Nephron progenitor cell (in vitro differentiated cells): ENCODE measurements around the gene HDAC9.
A peak's percentile ranks its signal among the peaks of the same experiment; 100 is the strongest.

Experiments used
- DNase-seq: peaks from one replicate; pipeline ENCODE4 v3.0.0; 2021
- H3K27ac Mint-ChIP-seq: 2 replicates; pipeline ENCODE4 v1.8.0; 2021; ENCODE audit warnings: mild to moderate bottlenecking, moderate library complexity, mixed read lengths
- H3K27me3 Mint-ChIP-seq: 2 replicates; pipeline ENCODE4 v1.8.0; 2021; ENCODE audit warnings: mild to moderate bottlenecking, low read depth, mixed read lengths; ENCODE audit not compliant: poor library complexity
- H3K36me3 Mint-ChIP-seq: 2 replicates; pipeline ENCODE4 v1.8.0; 2021; ENCODE audit warnings: low read depth, mixed read lengths
- H3K4me1 Mint-ChIP-seq: 2 replicates; pipeline ENCODE4 v1.8.0; 2021; ENCODE audit warnings: mixed read lengths
- H3K4me3 Mint-ChIP-seq: 2 replicates; pipeline ENCODE4 v1.8.0; 2021; ENCODE audit warnings: mild to moderate bottlenecking, moderate library complexity, mixed read lengths
- H3K9me3 Mint-ChIP-seq: 2 replicates; pipeline ENCODE4 v1.8.0; 2021; ENCODE audit warnings: mild to moderate bottlenecking, moderate library complexity, mixed read lengths
- CTCF ChIP-seq: fragments of 200-600 bp; sonication (generic); IDR thresholded peaks from 2 replicates; pipeline ENCODE4 v1.5.0; 2021; ENCODE audit warnings: antibody characterized with exemption

HDAC9 gene

GRCh38 chr7:18693406-18693805 lies 197.9 kb downstream of the HDAC9 start:
- DNase-seq: no peak
- TF ChIP-seq CTCF: peak; percentile 54
- H3K4me1 Mint-ChIP-seq: peaks cover 63% of the 10 kb centered on the region
- no peak overlapping the region for H3K4me3 Mint-ChIP-seq
- no peaks in the 10 kb centered on the region for H3K36me3 Mint-ChIP-seq
- no peaks in the 10 kb centered on the region for H3K27me3 Mint-ChIP-seq
- no peak overlapping the region for H3K27ac Mint-ChIP-seq
- no peaks in the 10 kb centered on the region for H3K9me3 Mint-ChIP-seq

- H3K36me3 Mint-ChIP-seq: no peaks in the 10 kb centered on the region
- no peaks in the 10 kb centered on the region for H3K9me3 Mint-ChIP-seq
- TF ChIP-seq CTCF: no peak
- no peaks in the 10 kb centered on the region for H3K27me3 Mint-ChIP-seq
- peaks cover 63% of the 10 kb centered on the region for H3K4me1 Mint-ChIP-seq
- H3K27ac Mint-ChIP-seq: no peak overlapping the region
- no peak for DNase-seq
- no peak overlapping the region for H3K4me3 Mint-ChIP-seq
These were observed 198.3 kb downstream of the HDAC9 start for GRCh38 chr7:18693816-18694215.

DNA sequence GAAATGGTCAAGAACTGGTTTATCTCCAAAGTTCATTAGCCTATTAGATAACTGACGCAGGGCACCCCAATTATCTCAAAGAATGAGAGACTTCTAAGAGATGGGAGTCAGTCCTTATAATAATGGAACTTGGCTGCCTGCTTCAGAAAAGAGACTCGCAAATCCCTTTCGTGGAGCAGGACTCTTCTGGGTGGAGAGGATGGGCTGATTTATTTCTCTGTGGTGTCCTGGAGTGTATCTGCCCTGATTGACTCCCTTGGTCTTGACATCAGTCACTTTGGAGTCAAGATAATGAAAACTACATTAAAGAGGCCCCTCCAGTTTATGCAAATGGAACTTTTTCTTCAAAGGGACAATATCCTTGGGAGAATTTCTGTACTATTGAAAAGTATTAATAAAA lies 198.9 kb downstream of the HDAC9 start:
- Mint-ChIP-seq H3K36me3 (no peaks in the 10 kb centered on the region), H3K4me1 (peaks cover 61% of the 10 kb centered on the region), H3K9me3 (no peaks in the 10 kb centered on the region), H3K27me3 (no peaks in the 10 kb centered on the region), H3K4me3 (no peak overlapping the region), H3K27ac (no peak overlapping the region)
- TF ChIP-seq CTCF: no peak
- DNase-seq: no peak

DNA sequence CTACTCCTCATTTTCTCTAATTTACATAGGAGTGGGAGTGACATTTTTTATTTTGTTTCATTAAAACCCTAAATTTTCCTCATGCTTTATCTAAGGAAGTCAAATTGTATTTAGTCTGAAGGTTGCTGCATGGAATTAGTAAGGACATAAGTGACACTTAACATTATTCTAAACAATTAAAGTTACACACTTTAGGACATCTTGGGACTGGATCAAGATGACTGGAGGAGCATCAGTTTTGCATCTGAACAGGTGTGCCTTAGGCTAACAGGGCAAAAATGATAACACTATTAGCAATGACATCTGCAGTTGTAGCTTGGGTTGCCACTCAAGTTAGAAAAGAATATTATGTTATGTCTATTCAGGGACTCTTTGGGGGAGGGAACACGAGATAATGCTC lies 199.4 kb downstream of the HDAC9 start:
- DNase-seq: no peak
- Mint-ChIP-seq H3K4me3 (no peak overlapping the region), H3K4me1 (peaks cover 57% of the 10 kb centered on the region), H3K36me3 (no peaks in the 10 kb centered on the region), H3K27me3 (no peaks in the 10 kb centered on the region), H3K27ac (no peak overlapping the region), H3K9me3 (no peaks in the 10 kb centered on the region)
- TF ChIP-seq CTCF: no peak

- H3K9me3 Mint-ChIP-seq: no peaks in the 10 kb centered on the region
- no peak for TF ChIP-seq CTCF
These were observed 202.7 kb downstream of the HDAC9 start for GRCh38 chr7:18698258-18698734.

GRCh38 chr7:18700147-18700546 lies 204.6 kb downstream of the HDAC9 start:
- no peaks in the 10 kb centered on the region for H3K27me3 Mint-ChIP-seq
- no peak overlapping the region for H3K27ac Mint-ChIP-seq
- no peaks in the 10 kb centered on the region for H3K36me3 Mint-ChIP-seq
- H3K4me3 Mint-ChIP-seq: no peak overlapping the region
- DNase-seq: no peak
- H3K9me3 Mint-ChIP-seq: peaks cover under 1% of the 10 kb centered on the region
- no peak for TF ChIP-seq CTCF
- peaks cover 50% of the 10 kb centered on the region for H3K4me1 Mint-ChIP-seq

More at GRCh38 chr7:18698258-18698734, 202.7 kb downstream of the HDAC9 start:
- Mint-ChIP-seq H3K27ac (peak overlapping the region; percentile 11), H3K36me3 (no peaks in the 10 kb centered on the region), H3K4me3 (no peak overlapping the region), H3K27me3 (no peaks in the 10 kb centered on the region), H3K4me1 (peaks cover 51% of the 10 kb centered on the region)
- DNase-seq: no peak
